ENCODE measurements around the gene IKZF4. TPM values are rescaled to one million over a fixed set of nuclear protein-coding genes. Genes with fewer than 3 reads are reported as not detected.
A peak's percentile ranks its signal among the peaks of the same experiment; 100 is the strongest.
"Not testable (repeated sequence)": the region's sequence is repeated elsewhere in the genome, so short reads cannot be mapped to it uniquely, and the experiment has no call there.

Gene IKZF4
- 0.46 and 0.86 TPM in 2 replicates for total RNA-seq

DNA sequence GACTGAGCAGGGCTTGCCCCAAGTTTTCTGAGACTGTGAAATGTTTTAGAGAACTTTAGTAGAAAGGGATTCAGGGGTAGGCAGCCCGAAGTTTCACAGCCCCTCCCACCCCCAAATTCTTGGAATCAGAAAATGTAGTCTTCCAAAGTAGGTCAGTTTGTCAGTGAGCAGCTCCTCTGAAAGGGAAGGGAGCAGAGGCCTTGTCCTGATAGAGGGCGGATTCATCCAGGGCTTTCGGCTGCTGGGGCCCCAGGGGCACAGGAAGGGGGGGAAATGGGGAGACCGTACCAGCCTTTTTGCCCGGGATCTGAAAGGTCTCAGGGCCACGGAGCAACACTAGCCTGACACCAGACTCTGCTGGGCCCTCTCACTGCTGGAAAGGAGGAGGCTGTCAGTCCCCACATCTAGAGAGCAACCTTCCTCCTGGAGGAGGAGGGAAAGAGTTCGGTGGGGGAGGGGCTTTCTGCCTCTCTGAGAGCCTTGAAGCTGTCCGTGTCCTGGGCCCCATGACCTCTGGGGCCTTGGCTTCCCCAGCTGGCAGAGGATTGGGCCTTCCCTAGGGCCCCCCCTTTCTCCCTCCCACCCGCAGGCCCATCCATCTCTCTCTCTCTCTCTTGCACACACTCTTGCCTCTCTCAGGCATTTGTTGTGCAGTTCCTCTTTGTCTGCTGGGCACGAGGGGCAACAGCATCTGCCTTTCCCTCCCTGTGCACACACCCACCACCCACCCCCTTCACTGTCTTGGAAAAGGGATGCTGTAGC is at the start of gene IKZF4:
TSS of gene IKZF4 (plus strand) at position 621 of the 762 bp plus-strand sequence. CDS start 451 bp downstream, outside the sequence.
- no peak for DNase-seq (ENCODE audit: low read depth, low spot score)

DNA sequence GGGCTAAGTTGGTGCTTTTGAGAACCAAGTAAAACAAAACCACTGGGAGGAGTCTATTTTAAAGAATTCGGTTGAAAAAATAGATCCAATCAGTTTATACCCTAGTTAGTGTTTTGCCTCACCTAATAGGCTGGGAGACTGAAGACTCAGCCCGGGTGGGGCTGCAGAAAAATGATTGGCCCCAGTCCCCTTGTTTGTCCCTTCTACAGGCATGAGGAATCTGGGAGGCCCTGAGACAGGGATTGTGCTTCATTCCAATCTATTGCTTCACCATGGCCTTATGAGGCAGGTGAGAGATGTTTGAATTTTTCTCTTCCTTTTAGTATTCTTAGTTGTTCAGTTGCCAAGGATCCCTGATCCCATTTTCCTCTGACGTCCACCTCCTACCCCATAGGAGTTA is 48.8 kb upstream of the IKZF4 start:
- no peak for DNase-seq (ENCODE audit: low read depth, low spot score)

- no peak for DNase-seq (ENCODE audit: low read depth, low spot score)
Measured at GRCh38 chr12:55972456-55972855, 48.4 kb upstream of the IKZF4 start.

DNA sequence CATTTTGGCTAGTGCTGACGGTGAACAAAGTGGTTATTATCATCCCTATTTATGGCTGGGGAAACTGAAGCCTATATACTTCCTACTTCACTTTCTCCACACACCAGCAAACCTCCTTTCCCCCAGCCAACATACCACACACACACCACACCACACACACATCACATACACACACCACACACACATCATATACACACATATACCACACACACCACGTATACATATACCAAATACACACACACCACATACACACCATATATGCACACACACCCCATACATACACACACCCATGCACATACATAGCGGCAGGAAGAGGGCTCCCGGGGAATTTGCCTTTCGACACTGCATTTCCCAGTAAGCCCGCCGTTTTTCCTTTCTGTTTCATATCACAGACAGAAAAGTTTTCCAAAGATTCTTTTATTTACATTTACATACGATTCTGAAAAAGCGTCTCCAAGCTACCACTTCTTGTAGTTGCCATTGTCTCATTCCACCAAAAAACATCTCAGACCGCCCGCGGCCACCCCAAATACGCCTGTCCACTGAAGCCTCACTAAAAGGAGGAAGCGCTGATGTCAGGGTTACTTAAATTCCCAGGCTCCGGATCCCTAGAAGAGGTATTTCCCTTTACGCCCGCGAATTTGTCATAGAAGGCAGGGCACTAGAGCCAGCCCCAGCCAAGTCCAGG is 47.8 kb upstream of the IKZF4 start:
- no peak for DNase-seq (ENCODE audit: low read depth, low spot score)

DNA sequence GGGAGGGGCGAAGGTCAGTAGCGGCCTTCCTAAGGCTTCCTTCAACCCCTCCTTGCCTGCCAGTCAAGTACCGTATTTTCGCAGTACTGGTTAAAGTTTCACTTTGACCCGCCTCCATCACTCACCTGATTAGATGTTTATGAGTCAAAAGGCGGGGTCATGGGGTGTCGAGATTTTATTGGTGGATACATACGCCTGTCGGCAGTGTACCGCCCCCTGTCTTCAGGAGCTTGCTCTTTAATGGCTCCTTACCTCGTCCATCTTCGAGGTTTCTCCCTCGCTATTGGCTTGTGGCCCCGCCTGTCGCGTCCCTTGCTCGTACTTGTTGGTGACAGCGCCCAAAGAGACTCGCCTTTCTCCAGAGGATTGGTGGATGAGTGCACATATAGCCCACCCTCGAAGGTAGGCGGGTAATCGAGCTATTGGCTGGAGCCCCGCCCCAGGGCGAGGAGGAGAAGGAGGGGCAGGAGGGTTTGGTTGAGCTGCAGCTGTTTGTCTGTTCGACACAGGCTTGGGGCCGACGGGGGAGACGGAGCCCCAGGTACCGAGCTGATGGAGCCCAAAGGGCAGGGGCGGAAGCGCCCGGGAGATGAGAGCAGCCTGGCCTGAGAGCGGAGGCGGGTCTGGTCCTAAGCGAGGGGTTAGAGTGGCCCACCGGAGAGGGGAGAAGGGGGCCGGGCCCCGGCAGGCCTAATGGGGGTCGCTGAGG is 47.1 kb upstream of the IKZF4 start, which contains the start of gene RAB5B:
TSS of gene RAB5B (plus strand) at position 480 of the 709 bp plus-strand sequence. CDS start 12,883 bp downstream, outside the sequence.
- DNase-seq (ENCODE audit: low read depth, low spot score), result peak; percentile 100

GRCh38 chr12:55974308-55974730 is 46.5 kb upstream of the IKZF4 start:
- no peak for DNase-seq (ENCODE audit: low read depth, low spot score)

DNA sequence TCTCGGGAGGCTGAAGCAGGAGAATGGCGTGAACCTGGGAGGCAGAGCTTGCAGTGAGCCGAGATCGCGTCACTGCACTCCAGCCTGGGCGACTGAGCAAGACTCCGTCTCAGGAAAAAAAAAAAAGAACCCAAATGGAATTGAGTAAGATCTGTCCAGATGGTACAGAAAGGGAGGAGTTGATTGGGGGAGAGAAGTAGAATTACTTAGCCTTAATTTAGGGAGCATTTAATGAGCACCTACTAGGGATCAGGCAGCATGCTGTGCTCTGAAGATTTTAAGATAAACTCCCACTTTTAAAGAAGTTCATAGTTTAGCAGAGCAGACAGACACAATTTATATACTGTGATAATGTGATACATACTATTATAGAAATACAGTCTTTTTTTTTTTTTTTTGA is 42.5 kb upstream of the IKZF4 start:
- DNase-seq (ENCODE audit: low read depth, low spot score), result no peak

GRCh38 chr12:55979069-55979468 is 41.8 kb upstream of the IKZF4 start:
- no peak for DNase-seq (ENCODE audit: low read depth, low spot score)

- DNase-seq (ENCODE audit: low read depth, low spot score), result not testable (repeated sequence)
Measured at GRCh38 chr12:55981882-55982281, 39.0 kb upstream of the IKZF4 start.

GRCh38 chr12:55982319-55982936 is 38.4 kb upstream of the IKZF4 start:
- no peak for DNase-seq (ENCODE audit: low read depth, low spot score)

GRCh38 chr12:55983232-55983842 is 37.5 kb upstream of the IKZF4 start:
- no peak for DNase-seq (ENCODE audit: low read depth, low spot score)

- DNase-seq (ENCODE audit: low read depth, low spot score), result no peak
Measured at GRCh38 chr12:55984861-55985260, 36.0 kb upstream of the IKZF4 start.

DNA sequence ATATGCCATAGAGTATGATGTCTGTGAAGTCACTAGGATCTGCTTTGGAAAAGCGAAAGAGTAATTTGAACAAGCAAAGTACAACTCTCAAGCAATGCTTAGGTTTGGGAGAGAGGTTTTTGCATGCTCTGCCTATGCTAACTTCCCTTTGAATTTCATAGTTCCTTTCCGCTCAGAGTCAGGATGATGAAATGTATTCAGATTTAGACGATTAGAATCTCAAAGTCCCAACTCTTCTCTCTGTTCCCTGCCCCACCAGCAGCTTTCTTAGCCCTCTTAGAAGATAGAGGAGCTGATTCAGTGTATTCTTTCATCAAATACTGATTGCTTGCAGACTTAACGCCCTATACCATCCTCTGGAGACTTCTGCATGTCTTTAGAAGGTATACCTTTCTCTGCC is 35.5 kb upstream of the IKZF4 start:
- no peak for DNase-seq (ENCODE audit: low read depth, low spot score)

GRCh38 chr12:55985976-55986375 is 34.9 kb upstream of the IKZF4 start:
- not testable (repeated sequence) for DNase-seq (ENCODE audit: low read depth, low spot score)

- no peak for DNase-seq (ENCODE audit: low read depth, low spot score)
Measured at GRCh38 chr12:55991110-55991509, 29.7 kb upstream of the IKZF4 start.

DNA sequence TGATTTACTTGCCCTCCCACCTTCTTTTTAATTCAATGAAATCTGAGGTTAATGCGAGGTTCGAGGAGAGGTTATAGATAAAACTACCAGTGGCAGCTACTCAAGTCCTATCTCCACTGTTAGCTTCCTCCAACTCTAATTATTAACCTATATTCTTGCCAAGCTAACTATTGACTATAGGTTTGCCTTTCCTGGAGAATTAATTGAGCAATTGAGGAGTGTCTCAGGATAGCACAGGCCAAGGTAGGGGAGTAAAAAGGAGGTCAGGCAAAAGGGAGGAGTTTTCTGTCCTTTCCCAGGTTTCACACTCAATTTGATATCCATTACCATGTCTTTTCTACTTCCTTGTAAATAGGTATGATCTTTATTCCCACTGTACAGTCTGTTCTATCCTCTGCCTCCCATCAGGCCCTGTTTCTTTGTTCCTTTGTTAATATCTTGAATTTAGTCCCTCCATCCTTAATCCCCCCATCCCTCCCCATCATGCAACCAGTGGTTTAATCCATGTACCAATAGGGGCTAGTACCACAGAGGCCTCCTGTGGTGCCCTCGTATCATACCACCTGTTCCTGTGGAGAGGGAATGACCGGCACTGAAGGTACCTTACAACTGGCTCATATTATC is 27.5 kb upstream of the IKZF4 start:
- DNase-seq (ENCODE audit: low read depth, low spot score), result no peak

- no peak for DNase-seq (ENCODE audit: low read depth, low spot score)
Measured at GRCh38 chr12:55995366-55995765, 25.5 kb upstream of the IKZF4 start.

GRCh38 chr12:55996201-55996714 is 24.6 kb upstream of the IKZF4 start:
- no peak for DNase-seq (ENCODE audit: low read depth, low spot score)

GRCh38 chr12:55996715-55997534 is 23.9 kb upstream of the IKZF4 start, which contains the start of gene SUOX:
SUOX (plus strand) TSS chr12:55997276; CDS start chr12:56002222, 4,946 bp downstream.
- DNase-seq (ENCODE audit: low read depth, low spot score), result peak; percentile 95

DNA sequence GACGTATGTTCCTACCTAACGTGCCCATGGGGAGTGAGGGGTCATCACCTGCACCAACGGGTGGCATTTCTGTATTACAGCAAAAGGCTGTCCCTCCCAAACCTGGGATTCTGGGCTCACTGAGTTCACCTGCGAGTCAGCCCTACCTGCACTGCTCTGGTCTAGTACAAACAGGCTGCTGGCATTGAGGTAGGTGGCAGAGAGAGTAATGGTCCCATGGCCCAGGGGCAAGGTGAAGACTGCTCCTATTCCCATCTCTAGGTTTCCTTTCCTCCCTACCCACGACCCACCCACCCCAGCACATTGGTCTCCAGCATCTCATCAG is 23.3 kb upstream of the IKZF4 start:
- DNase-seq (ENCODE audit: low read depth, low spot score), result no peak

All from pulmonary artery endothelial cell (primary cell).